ENCODE results near the gene PATL2.

DNA sequence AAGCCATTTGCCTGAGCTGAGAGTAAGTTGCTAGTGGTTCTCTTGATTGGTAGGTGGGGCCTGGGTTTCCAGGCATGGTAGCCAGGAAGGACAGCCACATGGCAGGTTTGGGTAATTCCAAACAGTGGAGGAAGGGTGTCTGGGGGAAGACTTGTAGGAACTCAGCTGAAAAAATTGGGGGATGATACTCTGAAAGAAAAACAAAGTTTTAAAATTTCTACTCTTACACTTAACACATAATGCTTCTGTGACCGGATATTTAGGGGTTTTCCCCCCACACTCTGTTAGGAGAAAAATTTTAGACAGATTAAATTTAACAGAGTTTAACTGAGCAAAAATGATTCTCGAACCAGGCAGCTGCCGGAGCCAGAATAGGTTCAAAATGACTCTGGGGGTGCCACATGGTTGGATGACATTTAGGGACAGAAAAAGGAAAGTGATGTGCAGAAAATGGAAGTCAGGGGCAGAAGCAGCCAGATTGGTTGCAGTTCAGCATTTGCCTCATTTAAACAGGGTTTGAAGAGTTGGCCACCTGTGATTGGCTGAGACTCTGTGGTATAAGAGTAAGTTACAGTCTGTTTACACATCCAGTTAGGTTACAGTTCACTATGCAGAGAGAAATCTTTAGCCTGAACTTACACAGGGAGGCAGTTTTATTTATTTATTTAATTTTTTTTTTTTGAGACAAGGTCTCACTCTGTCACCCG lies 8.3 kb upstream of the PATL2 start:
- TF ChIP-seq, protein P1, sequence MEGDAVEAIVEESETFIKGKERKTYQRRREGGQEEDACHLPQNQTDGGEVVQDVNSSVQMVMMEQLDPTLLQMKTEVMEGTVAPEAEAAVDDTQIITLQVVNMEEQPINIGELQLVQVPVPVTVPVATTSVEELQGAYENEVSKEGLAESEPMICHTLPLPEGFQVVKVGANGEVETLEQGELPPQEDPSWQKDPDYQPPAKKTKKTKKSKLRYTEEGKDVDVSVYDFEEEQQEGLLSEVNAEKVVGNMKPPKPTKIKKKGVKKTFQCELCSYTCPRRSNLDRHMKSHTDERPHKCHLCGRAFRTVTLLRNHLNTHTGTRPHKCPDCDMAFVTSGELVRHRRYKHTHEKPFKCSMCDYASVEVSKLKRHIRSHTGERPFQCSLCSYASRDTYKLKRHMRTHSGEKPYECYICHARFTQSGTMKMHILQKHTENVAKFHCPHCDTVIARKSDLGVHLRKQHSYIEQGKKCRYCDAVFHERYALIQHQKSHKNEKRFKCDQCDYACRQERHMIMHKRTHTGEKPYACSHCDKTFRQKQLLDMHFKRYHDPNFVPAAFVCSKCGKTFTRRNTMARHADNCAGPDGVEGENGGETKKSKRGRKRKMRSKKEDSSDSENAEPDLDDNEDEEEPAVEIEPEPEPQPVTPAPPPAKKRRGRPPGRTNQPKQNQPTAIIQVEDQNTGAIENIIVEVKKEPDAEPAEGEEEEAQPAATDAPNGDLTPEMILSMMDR (IDR thresholded peaks at IDR 0.05; ENCODE audit: insufficient read depth, low read length), result no peak
- no peak for TF ChIP-seq GABPA (IDR thresholded peaks at IDR 0.05; ENCODE audit: low read depth)
- TF ChIP-seq POLR2AphosphoS5 (IDR thresholded peaks at IDR 0.05; ENCODE audit: low read depth), result peak; percentile 85
